Esophagus (tissue), 2 donors: ENCODE results near the gene PRAMEF17. TPM values are rescaled to one million over a fixed set of nuclear protein-coding genes. Genes with fewer than 3 reads are reported as not detected.
"Not testable (repeated sequence)": the region's sequence is repeated elsewhere in the genome, so short reads cannot be mapped to it uniquely, and the experiment has no call there.

Source experiments
- H3K27ac ChIP-seq, 2 donors: one replicate each; pipeline ENCODE4 v1.5.1; 2013; ENCODE audit warnings: low read depth in 2 of 2, mild to moderate bottlenecking in 2 of 2, inconsistent platforms in 1 of 2, low read length in 1 of 2, moderate library complexity in 1 of 2
- H3K27me3 ChIP-seq, 2 donors: one replicate each; pipeline ENCODE4 v1.6.1; 2013; ENCODE audit warnings: low read length in 2 of 2, control low read depth in 1 of 2, mild to moderate bottlenecking in 1 of 2; ENCODE audit not compliant: insufficient read depth in 2 of 2, control insufficient read depth in 1 of 2
- H3K36me3 ChIP-seq, 2 donors: one replicate each; pipeline ENCODE4 v1.6.1; 2013; ENCODE audit warnings: low read length in 1 of 2; ENCODE audit not compliant: control insufficient read depth in 2 of 2, insufficient read depth in 2 of 2
- H3K4me1 ChIP-seq, 2 donors: one replicate each; pipeline ENCODE4 v1.6.1; 2013; ENCODE audit warnings: low read length in 1 of 2; ENCODE audit not compliant: control insufficient read depth in 2 of 2, insufficient read depth in 2 of 2
- H3K4me3 ChIP-seq, 2 donors: one replicate each; pipeline ENCODE4 v1.5.1; 2013; ENCODE audit warnings: low read length in 2 of 2, mild to moderate bottlenecking in 2 of 2, low read depth in 1 of 2, moderate library complexity in 1 of 2
- H3K9me3 ChIP-seq, 2 donors: one replicate each; pipeline ENCODE4 v1.6.1; 2013; ENCODE audit warnings: mild to moderate bottlenecking in 2 of 2, low read depth in 1 of 2, low read length in 1 of 2, moderate library complexity in 1 of 2; ENCODE audit not compliant: control insufficient read depth in 2 of 2, insufficient read depth in 1 of 2
- WGBS, 2 donors: extraction: QIAGEN DNeasy Blood & Tissue Kit; methylation state at CpG; one replicate each; pipeline ENCODE4 v1.1.7; 2013; 5-methylcytosine and 5-hydroxymethylcytosine counted together
- polyA plus RNA-seq, 2 donors: library from polyadenylated mRNA; stranded (reverse); fragments of 200-250 nt; gene quantifications; one replicate each; pipeline ENCODE4 v1.2.3, GENCODE V29; 2013
- donor health status: healthy with polysubstance abuse.
- donor health status: Bipolar disorder and iron deficiency.

PRAMEF17 gene
- polyA plus RNA-seq, 2 donors = not detected

GRCh38 chr1:13378983-13379382 is 10.4 kb upstream of the PRAMEF17 start:
- not testable (repeated sequence) for H3K36me3 ChIP-seq, H3K9me3 ChIP-seq, H3K27me3 ChIP-seq, H3K4me3 ChIP-seq, H3K4me1 ChIP-seq, H3K27ac ChIP-seq
- 80 to 85% methylated on average over 3 of the region's 3 CpGs for WGBS, 2 donors

- not testable (repeated sequence) for H3K4me3 ChIP-seq, H3K4me1 ChIP-seq, H3K36me3 ChIP-seq, H3K9me3 ChIP-seq, H3K27me3 ChIP-seq, H3K27ac ChIP-seq
- 85 to 87% methylated on average over 3 of the region's 3 CpGs for WGBS, 2 donors
These were observed 9.1 kb upstream of the PRAMEF17 start for GRCh38 chr1:13380380-13380779.

- 67 to 68% methylated on average over 7 of the region's 7 CpGs for WGBS, 2 donors
- not testable (repeated sequence) for H3K9me3 ChIP-seq, H3K4me1 ChIP-seq, H3K36me3 ChIP-seq, H3K27ac ChIP-seq, H3K4me3 ChIP-seq, H3K27me3 ChIP-seq
These were observed 3.6 kb downstream of the PRAMEF17 start for GRCh38 chr1:13393004-13393403.

- H3K4me3 ChIP-seq, H3K36me3 ChIP-seq, H3K9me3 ChIP-seq, H3K4me1 ChIP-seq, H3K27ac ChIP-seq, H3K27me3 ChIP-seq: not testable (repeated sequence)
- WGBS, 2 donors = 94 to 96% methylated on average over 30 to 32 of the region's 32 CpGs
These were observed 5.3 kb downstream of the PRAMEF17 start for GRCh38 chr1:13394761-13395160.

- WGBS, 2 donors = 94 to 95% methylated on average over 22 of the region's 22 CpGs
These were observed 5.9 kb downstream of the PRAMEF17 start for GRCh38 chr1:13395311-13395710.

GRCh38 chr1:13407811-13408210 is 18.4 kb downstream of the PRAMEF17 start:
- no peaks in the 10 kb centered on the region for H3K9me3 ChIP-seq
- no peaks in the 10 kb centered on the region for H3K36me3 ChIP-seq
- 68 to 74% methylated on average over 4 of the region's 4 CpGs for WGBS, 2 donors
- no peaks in the 10 kb centered on the region for H3K4me1 ChIP-seq
- H3K27me3 ChIP-seq = no peaks in the 10 kb centered on the region
- H3K27ac ChIP-seq = no peak overlapping the region
- no peak overlapping the region for H3K4me3 ChIP-seq

More at GRCh38 chr1:13395311-13395710, 5.9 kb downstream of the PRAMEF17 start:
- H3K4me3 ChIP-seq, H3K27me3 ChIP-seq, H3K36me3 ChIP-seq, H3K9me3 ChIP-seq, H3K4me1 ChIP-seq, H3K27ac ChIP-seq: not testable (repeated sequence)

GRCh38 chr1:13410150-13410549 is 20.7 kb downstream of the PRAMEF17 start, which contains the start of gene PRAMEF20:
TSS of gene PRAMEF20 (plus strand) at chr1:13410450. CDS start at chr1:13416355, 5,905 bp downstream.
- 76 to 78% methylated on average over 4 of the region's 4 CpGs for WGBS, 2 donors
- H3K9me3 ChIP-seq, H3K4me3 ChIP-seq, H3K27ac ChIP-seq, H3K27me3 ChIP-seq, H3K36me3 ChIP-seq, H3K4me1 ChIP-seq: not testable (repeated sequence)

GRCh38 chr1:13430495-13430894 is 41.1 kb downstream of the PRAMEF17 start:
- Histone ChIP-seq H3K27me3 (no peaks in the 10 kb centered on the region), H3K4me1 (no peaks in the 10 kb centered on the region), H3K36me3 (no peaks in the 10 kb centered on the region)

GRCh38 chr1:13432251-13432650 is 42.8 kb downstream of the PRAMEF17 start:
- 43 to 46% methylated on average over 3 of the region's 3 CpGs for WGBS, 2 donors
- Histone ChIP-seq H3K9me3 (no peaks in the 10 kb centered on the region), H3K27ac (no peak overlapping the region), H3K36me3 (no peaks in the 10 kb centered on the region), H3K27me3 (no peaks in the 10 kb centered on the region), H3K4me3 (no peak overlapping the region), H3K4me1 (no peaks in the 10 kb centered on the region)

More at GRCh38 chr1:13430495-13430894, 41.1 kb downstream of the PRAMEF17 start:
- no peaks in the 10 kb centered on the region for H3K9me3 ChIP-seq
- 90 to 95% methylated on average over 13 of the region's 13 CpGs for WGBS, 2 donors
- H3K4me3 ChIP-seq = no peak overlapping the region
- H3K27ac ChIP-seq = no peak overlapping the region

GRCh38 chr1:13433694-13434358 is 44.4 kb downstream of the PRAMEF17 start:
- H3K27ac ChIP-seq, H3K9me3 ChIP-seq, H3K4me1 ChIP-seq, H3K36me3 ChIP-seq, H3K27me3 ChIP-seq, H3K4me3 ChIP-seq: not testable (repeated sequence)
- WGBS, 2 donors = 92 to 94% methylated on average over 30 to 32 of the region's 32 CpGs
